Urinary bladder (tissue), 4 donors: ENCODE measurements around the gene ZNF175. TPM values are rescaled to one million over a fixed set of nuclear protein-coding genes. Genes with fewer than 3 reads are reported as not detected.
"Not testable (repeated sequence)": the region's sequence is repeated elsewhere in the genome, so short reads cannot be mapped to it uniquely, and the experiment has no call there.

Experiments
- DNase-seq: peaks from one replicate; pipeline ENCODE4 v3.0.0-alpha.2; 2015; ENCODE audit errors: extremely low spot score
- H3K27ac ChIP-seq: one replicate; pipeline ENCODE4 v1.5.1; 2013; ENCODE audit warnings: low read depth, mild to moderate bottlenecking, moderate library complexity
- H3K36me3 ChIP-seq: one replicate; pipeline ENCODE4 v1.6.1; 2013; ENCODE audit warnings: mild to moderate bottlenecking, moderate library complexity; ENCODE audit not compliant: insufficient read depth
- H3K4me1 ChIP-seq: one replicate; pipeline ENCODE4 v1.6.1; 2013; ENCODE audit warnings: mild to moderate bottlenecking, moderate library complexity; ENCODE audit not compliant: insufficient read depth
- H3K4me3 ChIP-seq: one replicate; pipeline ENCODE4 v1.5.1; 2013; ENCODE audit warnings: low read depth, low read length
- WGBS: extraction: QIAGEN DNeasy Blood & Tissue Kit; methylation state at CpG from one replicate; pipeline ENCODE4 v1.1.7; 2013; 5-methylcytosine and 5-hydroxymethylcytosine counted together
- polyA plus RNA-seq: library from polyadenylated mRNA; stranded (reverse); fragments of 200-250 nt; gene quantifications from one replicate; pipeline ENCODE4 v1.2.3, GENCODE V29; 2013
- total RNA-seq: library from RNA; depleted of rRNA; stranded (reverse); fragments of >200 nt; gene quantifications from one replicate; pipeline ENCODE4 v1.2.3, GENCODE V29; 2014
- donor health status: healthy with polysubstance abuse.
- donor health status: healthy.

Gene ZNF175
- total and polyA plus RNA-seq, 2 donors, result 4.9 to 10.2 TPM

DNA sequence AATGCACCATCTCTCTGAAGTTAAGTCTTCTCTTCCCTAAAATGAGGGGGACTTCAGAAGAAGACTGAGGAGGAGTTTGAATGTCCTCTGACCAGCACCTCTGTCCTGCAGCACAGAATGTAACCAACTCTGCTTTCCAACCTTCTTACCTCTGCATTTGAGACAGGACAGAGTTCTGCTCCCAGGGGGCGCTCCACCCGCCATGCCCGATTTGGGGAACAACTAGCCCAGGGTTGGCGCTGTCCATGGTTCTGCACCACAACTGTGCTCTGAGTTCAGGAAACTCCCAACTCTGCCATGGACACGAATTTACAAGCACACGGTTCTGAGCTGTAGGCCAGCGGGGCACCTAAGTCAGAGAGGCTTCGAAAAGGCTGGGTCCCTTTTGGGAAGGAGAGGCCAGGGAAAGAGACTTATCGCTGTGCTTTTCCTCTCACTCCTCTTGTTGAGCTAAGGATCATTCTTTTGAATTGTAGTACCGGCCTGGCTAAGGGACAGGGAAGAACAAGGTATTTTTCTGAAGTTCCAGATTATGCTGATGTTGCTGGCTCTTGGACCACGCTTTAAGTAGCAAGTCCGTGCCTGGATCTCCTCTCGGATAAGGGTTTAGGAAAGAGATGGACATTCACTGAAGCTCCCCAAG lies 37.0 kb downstream of the ZNF175 start:
- 22% methylated on average over 13 of the region's 13 CpGs for WGBS
- Histone ChIP-seq H3K4me1 (no peaks in the 10 kb centered on the region), H3K27ac (no peak overlapping the region), H3K36me3 (no peaks in the 10 kb centered on the region), H3K4me3 (no peak overlapping the region)
- no peak for DNase-seq

DNA sequence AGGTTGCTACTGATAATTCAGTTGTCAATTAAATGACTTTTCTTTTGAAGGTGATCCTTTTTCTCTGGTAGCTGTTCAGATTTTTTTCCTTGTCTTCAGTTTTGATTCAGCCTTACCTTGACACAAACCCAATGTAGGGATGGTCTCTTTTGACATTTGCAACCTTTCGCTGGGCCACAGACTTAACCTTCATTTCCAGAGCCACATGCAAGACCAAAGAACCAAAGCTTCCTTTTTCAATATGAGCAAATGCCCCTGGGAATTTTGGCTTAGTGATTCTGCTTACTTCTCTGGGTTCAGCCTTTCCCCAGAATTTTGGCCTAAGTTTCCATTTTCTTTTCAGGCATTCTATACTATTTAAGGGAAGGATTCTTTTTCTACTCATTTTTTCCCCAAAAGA lies 39.5 kb downstream of the ZNF175 start:
- Histone ChIP-seq H3K36me3 (no peaks in the 10 kb centered on the region), H3K4me3 (no peak overlapping the region), H3K4me1 (no peaks in the 10 kb centered on the region), H3K27ac (no peak overlapping the region)
- 77% methylated on average over 1 of the region's 1 CpG for WGBS
- DNase-seq, result no peak

DNA sequence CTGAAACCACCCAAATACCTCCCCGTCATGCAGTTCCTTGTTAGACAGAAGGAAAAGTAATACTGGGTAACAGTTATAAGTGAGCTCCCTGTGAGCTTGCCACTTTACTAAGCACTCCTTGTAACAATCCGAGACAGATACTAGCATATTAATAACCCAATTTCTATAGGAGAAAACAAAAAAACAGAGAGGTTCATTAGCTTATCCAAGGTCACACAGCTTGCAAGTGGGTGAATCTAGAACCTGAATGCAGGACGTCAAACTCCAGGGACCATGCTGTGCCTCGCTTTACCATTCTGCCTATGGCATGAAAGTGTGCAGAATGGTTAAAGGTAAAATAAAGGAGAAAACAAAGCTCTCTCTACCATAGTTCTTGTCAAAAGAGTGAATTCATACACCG lies 43.7 kb downstream of the ZNF175 start:
- H3K36me3 ChIP-seq, result no peaks in the 10 kb centered on the region
- no peak for DNase-seq
- 54% methylated on average over 5 of the region's 5 CpGs for WGBS
- no peak overlapping the region for H3K4me3 ChIP-seq
- H3K27ac ChIP-seq, result no peak overlapping the region
- no peaks in the 10 kb centered on the region for H3K4me1 ChIP-seq

DNA sequence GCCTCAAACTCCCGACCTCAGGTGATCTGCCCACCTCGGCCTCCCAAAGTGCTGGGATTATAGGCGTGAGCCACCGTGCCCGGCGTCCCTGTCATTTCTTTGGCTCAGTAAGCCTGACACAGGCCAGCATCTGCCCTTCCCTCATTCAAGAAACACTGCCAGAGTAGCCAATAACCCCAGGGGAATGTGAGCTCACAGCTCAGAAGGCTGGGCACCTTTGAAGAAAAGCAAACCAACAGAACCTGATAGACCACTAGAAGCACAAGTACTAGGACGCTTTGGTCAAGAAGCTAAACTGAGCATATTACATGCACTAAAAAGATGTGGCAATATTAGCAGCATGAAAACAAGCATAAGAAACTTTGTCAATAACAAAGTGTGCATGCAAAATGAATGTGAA lies 44.9 kb downstream of the ZNF175 start:
- Histone ChIP-seq H3K36me3 (no peaks in the 10 kb centered on the region), H3K27ac (no peak overlapping the region), H3K4me1 (no peaks in the 10 kb centered on the region), H3K4me3 (no peak overlapping the region)
- DNase-seq, result no peak
- WGBS, result 78% methylated on average over 7 of the region's 7 CpGs

DNA sequence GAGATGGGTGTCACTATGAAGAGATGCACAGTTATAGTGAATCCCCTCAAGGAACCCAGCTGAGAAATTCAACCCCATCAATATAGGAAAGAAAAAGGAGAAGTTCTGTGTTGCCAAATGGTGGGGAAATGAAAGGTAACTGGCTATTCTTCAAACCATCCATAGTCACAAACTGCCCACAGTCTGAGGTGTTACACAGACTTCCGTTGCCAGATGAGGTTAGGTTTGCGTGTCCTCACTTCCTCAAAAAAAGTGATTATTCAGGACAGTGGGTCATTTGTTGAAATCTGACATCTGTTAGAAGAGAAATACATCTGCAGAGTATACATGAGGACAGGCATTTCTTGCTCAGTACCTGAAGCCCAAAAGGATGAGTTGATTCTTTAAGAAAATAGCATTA lies 50.1 kb downstream of the ZNF175 start:
- DNase-seq, result no peak
- H3K4me1 ChIP-seq, result no peaks in the 10 kb centered on the region
- WGBS, result 57% methylated on average over 2 of the region's 2 CpGs
- H3K36me3 ChIP-seq, result no peaks in the 10 kb centered on the region
- no peak overlapping the region for H3K27ac ChIP-seq
- H3K4me3 ChIP-seq, result no peak overlapping the region

DNA sequence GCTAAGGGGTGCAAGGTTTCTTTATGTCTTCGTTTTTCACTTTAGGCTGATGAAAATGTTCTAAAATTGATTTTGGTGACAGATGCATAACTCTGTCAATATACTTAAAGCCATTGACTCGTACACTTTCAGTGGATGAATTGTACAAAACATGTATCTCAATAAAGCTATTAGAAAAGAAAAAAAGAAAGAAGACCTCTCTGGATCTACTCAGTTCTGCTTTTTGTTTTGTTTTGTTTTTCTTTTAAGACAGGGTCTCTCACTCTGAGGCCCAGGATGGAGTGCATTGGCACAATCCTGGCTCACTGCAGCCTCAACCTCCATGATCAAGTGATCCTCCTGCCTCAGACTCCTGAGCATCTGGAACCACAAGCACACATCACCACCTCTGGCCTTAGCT lies 55.6 kb downstream of the ZNF175 start:
- no peak for DNase-seq
- H3K36me3 ChIP-seq, result no peaks in the 10 kb centered on the region
- WGBS, result 50% methylated on average over 2 of the region's 2 CpGs
- H3K27ac ChIP-seq, result no peak overlapping the region
- no peak overlapping the region for H3K4me3 ChIP-seq
- no peaks in the 10 kb centered on the region for H3K4me1 ChIP-seq

DNA sequence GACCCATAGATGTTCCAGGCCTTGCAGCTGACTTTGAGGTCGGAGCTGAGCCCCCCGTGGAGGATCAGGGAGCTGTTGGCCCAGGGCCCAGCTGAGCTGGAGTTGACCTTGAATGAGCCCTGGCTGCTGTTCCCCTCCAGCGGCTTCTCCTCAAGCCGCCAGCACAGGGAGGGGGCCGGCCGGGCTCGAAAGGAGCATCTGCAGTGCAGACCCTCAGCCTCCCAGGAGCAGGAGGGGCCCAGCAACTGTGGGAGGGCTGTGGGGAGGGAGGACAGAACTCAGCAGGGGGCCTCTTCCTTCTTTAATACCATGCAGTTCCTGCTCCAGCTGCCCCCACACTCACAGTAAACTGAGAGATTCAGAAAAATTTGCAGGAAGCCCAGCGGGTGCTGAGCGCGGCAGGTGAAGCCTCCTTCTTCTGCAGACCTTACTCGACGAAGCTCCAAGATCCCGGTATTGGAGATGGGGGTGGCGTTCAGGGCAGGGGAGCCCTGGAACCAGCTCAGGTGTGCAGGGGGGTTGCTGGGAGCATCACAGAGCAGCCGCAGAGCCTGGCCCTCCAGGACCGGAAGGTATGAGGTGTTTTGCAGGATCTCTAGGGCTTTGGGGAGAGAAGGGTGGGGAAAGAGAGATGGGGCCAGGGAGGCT lies 56.5 kb downstream of the ZNF175 start:
- no peaks in the 10 kb centered on the region for H3K36me3 ChIP-seq
- 58% methylated on average over 16 of the region's 16 CpGs for WGBS
- no peak overlapping the region for H3K4me3 ChIP-seq
- no peak for DNase-seq
- no peaks in the 10 kb centered on the region for H3K4me1 ChIP-seq
- H3K27ac ChIP-seq, result no peak overlapping the region

- Histone ChIP-seq H3K4me3 (no peak overlapping the region), H3K4me1 (no peaks in the 10 kb centered on the region), H3K27ac (no peak overlapping the region), H3K36me3 (no peaks in the 10 kb centered on the region)
- 84% methylated on average over 14 of the region's 14 CpGs for WGBS
- no peak for DNase-seq
Observed at GRCh38 chr19:51628153-51628939, 57.3 kb downstream of the ZNF175 start.

GRCh38 chr19:51630315-51630714 lies 59.2 kb downstream of the ZNF175 start, which contains the start of gene SIGLEC5:
Gene SIGLEC5 (minus strand): TSS chr19:51630401. CDS start chr19:51630335, 66 bp downstream.
- not testable (repeated sequence) for H3K4me1 ChIP-seq, H3K36me3 ChIP-seq, H3K27ac ChIP-seq, DNase-seq, H3K4me3 ChIP-seq
- 55% methylated on average over 10 of the region's 13 CpGs for WGBS

GRCh38 chr19:51632126-51632525 lies 61.0 kb downstream of the ZNF175 start:
- H3K36me3 ChIP-seq, result no peaks in the 10 kb centered on the region
- 67% methylated on average over 5 of the region's 5 CpGs for WGBS
- H3K27ac ChIP-seq, result no peak overlapping the region
- H3K4me3 ChIP-seq, result no peak overlapping the region
- DNase-seq, result no peak
- no peaks in the 10 kb centered on the region for H3K4me1 ChIP-seq

DNA sequence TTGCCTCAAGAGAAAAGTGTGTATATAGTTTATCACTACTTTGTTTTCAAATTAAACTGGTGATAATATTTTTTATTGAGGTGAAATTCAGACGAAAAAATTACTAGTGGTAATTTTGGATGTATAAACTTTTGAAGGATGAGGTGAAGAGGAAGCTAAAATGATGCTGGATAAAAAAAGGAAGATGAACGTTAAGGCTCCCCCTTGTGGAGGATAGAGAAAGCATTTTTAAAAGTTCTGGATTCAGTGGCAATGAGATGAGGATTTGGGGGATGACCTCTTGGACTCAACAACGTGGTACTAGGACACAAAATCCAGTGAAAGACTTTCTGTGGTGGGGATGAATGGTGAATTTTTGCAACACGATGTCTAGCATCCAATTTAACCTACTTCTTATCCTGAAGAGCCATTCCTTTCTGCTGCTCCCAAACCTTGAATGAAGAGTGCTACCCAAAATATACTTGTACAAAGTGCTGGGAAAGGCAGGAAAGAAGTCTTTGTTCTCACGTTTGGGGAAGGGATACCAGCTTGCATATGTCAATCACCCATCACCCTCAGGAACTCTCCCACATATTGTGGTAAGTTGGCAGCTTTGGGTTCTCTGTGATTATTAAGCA lies 66.4 kb downstream of the ZNF175 start:
- Histone ChIP-seq H3K36me3 (no peaks in the 10 kb centered on the region), H3K4me1 (no peaks in the 10 kb centered on the region), H3K27ac (no peak overlapping the region), H3K4me3 (no peak overlapping the region)
- no peak for DNase-seq
- 18% methylated on average over 5 of the region's 5 CpGs for WGBS

- 68% methylated on average over 4 of the region's 4 CpGs for WGBS
- Histone ChIP-seq H3K4me3 (no peak overlapping the region), H3K27ac (no peak overlapping the region), H3K4me1 (no peaks in the 10 kb centered on the region), H3K36me3 (no peaks in the 10 kb centered on the region)
- no peak for DNase-seq
Observed at GRCh38 chr19:51639916-51640315, 68.8 kb downstream of the ZNF175 start.

DNA sequence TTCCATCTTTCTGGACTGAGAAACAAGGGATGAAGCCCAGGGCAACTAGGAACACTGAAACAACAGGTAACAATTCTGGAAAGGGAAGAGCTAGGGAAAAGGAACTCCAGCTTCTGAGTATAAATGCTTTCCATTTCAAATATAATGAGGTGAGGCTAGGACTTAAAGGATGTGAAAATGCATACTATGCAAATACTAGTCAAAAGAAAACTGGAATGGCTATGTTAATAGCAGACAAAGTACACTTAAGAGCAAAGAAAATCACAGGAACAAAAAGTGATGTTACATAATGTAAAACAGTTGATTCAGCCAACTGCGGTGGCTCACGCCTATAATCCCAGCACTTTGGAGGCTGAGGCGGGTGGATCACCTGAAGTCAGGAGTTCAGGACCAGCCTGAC lies 69.3 kb downstream of the ZNF175 start:
- H3K36me3 ChIP-seq, result no peaks in the 10 kb centered on the region
- H3K4me1 ChIP-seq, result no peaks in the 10 kb centered on the region
- WGBS, result 88% methylated on average over 3 of the region's 3 CpGs
- no peak overlapping the region for H3K27ac ChIP-seq
- no peak overlapping the region for H3K4me3 ChIP-seq
- DNase-seq, result no peak

- Histone ChIP-seq H3K4me1 (no peaks in the 10 kb centered on the region), H3K27ac (no peak overlapping the region), H3K4me3 (no peak overlapping the region), H3K36me3 (no peaks in the 10 kb centered on the region)
- no peak for DNase-seq
Observed at GRCh38 chr19:51641648-51642047, 70.6 kb downstream of the ZNF175 start.
